ENCODE data around the gene CHN2. TPM values are rescaled to one million over a fixed set of nuclear protein-coding genes. Genes with fewer than 3 reads are reported as not detected.

The CHN2 gene
- total RNA-seq, 2 experiments from 2014 or later, result 1.7 to 1.8 TPM

- H3K27ac Mint-ChIP-seq, result no peak overlapping the region
- no peaks in the 10 kb centered on the region for H3K9me3 Mint-ChIP-seq
- no peaks in the 10 kb centered on the region for H3K27me3 Mint-ChIP-seq
- peaks cover 2% of the 10 kb centered on the region for H3K4me1 Mint-ChIP-seq (ENCODE audit: low read depth)
- TF ChIP-seq, protein P1, sequence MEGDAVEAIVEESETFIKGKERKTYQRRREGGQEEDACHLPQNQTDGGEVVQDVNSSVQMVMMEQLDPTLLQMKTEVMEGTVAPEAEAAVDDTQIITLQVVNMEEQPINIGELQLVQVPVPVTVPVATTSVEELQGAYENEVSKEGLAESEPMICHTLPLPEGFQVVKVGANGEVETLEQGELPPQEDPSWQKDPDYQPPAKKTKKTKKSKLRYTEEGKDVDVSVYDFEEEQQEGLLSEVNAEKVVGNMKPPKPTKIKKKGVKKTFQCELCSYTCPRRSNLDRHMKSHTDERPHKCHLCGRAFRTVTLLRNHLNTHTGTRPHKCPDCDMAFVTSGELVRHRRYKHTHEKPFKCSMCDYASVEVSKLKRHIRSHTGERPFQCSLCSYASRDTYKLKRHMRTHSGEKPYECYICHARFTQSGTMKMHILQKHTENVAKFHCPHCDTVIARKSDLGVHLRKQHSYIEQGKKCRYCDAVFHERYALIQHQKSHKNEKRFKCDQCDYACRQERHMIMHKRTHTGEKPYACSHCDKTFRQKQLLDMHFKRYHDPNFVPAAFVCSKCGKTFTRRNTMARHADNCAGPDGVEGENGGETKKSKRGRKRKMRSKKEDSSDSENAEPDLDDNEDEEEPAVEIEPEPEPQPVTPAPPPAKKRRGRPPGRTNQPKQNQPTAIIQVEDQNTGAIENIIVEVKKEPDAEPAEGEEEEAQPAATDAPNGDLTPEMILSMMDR (IDR thresholded peaks at IDR 0.05), result no peak
- POLR2A ChIA-PET, result no interaction called here
- no peak overlapping the region for H3K4me3 Mint-ChIP-seq
- ATAC-seq (no peak), DNase-seq (no peak)
- CTCF ChIA-PET, result no interaction called here
- no peaks in the 10 kb centered on the region for H3K36me3 Mint-ChIP-seq (ENCODE audit: low read depth)
- intact Hi-C loops (cut with micrococcal nuclease), result no loop called here
Observed at GRCh38 chr7:29485339-29486190, 291.0 kb downstream of the CHN2 start.

GRCh38 chr7:29486191-29486700 lies 291.7 kb downstream of the CHN2 start:
- H3K4me1 Mint-ChIP-seq (ENCODE audit: low read depth), result peaks cover 2% of the 10 kb centered on the region
- DNase-seq, result no peak
- no peaks in the 10 kb centered on the region for H3K27me3 Mint-ChIP-seq
- TF ChIP-seq, protein P1 (IDR thresholded peaks at IDR 0.05), result no peak
- intact Hi-C loops (cut with micrococcal nuclease), result no loop called here
- POLR2A ChIA-PET, result no interaction called here
- CTCF ChIA-PET, result no interaction called here
- H3K4me3 Mint-ChIP-seq, result no peak overlapping the region
- H3K27ac Mint-ChIP-seq, result no peak overlapping the region
- H3K9me3 Mint-ChIP-seq, result no peaks in the 10 kb centered on the region
- ATAC-seq, result no peak
- H3K36me3 Mint-ChIP-seq (ENCODE audit: low read depth), result no peaks in the 10 kb centered on the region

- intact Hi-C loops (cut with micrococcal nuclease), result no loop called here
- H3K4me1 Mint-ChIP-seq (ENCODE audit: low read depth), result peaks cover 2% of the 10 kb centered on the region
- ChIA-PET POLR2A (no interaction called here), CTCF (no interaction called here)
- ATAC-seq, result no peak
- H3K4me3 Mint-ChIP-seq, result no peak overlapping the region
- H3K36me3 Mint-ChIP-seq (ENCODE audit: low read depth), result no peaks in the 10 kb centered on the region
- no peaks in the 10 kb centered on the region for H3K9me3 Mint-ChIP-seq
- TF ChIP-seq, protein P1 (IDR thresholded peaks at IDR 0.05), result no peak
- no peak for DNase-seq
- no peak overlapping the region for H3K27ac Mint-ChIP-seq
- no peaks in the 10 kb centered on the region for H3K27me3 Mint-ChIP-seq
Observed at GRCh38 chr7:29487424-29487823, 292.8 kb downstream of the CHN2 start.

DNA sequence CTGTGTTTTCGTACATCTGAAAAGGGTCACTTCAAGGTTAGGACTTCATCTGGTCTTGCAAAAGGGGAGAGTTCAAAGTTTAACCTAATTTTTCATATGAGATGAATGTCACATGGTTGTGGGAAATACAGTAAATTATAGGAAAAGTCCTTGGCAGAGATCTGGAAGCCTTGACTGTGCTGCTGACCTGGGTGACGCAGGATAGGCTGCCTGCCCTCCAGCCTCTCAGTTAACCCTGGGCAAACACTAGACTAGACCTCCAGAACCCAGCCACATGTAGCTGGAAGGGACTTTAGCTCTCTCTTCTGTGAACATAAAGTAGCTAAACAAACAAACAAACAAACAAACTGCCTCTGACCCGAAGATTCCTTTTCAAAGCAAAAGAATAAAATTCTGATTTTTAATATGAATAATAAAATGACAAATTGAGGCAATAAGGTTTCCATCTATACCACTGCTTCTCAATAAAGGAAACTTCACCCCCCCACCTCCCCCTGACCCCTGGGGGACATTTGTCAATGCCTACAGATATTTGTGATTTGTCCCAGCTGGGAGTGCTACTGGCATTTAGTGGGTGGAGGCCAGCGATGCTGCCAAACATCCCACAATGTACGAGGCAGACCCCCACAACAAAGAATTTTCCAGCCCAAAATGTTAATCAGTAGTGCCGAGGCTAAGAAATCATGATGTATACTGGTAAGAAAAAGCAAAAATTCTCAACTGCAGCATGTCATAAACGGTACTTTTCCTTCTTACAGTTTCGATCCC lies 293.8 kb downstream of the CHN2 start:
- TF ChIP-seq, protein P1 (IDR thresholded peaks at IDR 0.05), result no peak
- DNase-seq (no peak), ATAC-seq (no peak)
- Mint-ChIP-seq H3K4me1 (ENCODE audit: low read depth) (peaks cover 2% of the 10 kb centered on the region), H3K4me3 (no peak overlapping the region), H3K27ac (no peak overlapping the region), H3K36me3 (ENCODE audit: low read depth) (no peaks in the 10 kb centered on the region), H3K27me3 (no peaks in the 10 kb centered on the region), H3K9me3 (no peaks in the 10 kb centered on the region)
- CTCF ChIA-PET, result interaction anchor here (0.7 kb wide), 1 partner anchor 59 kb away, joined by 3 read pairs; no protein-coding TSS in a partner anchor
- POLR2A ChIA-PET, result no interaction called here
- intact Hi-C loops (cut with micrococcal nuclease), result no loop called here

GRCh38 chr7:29488977-29489376 lies 294.4 kb downstream of the CHN2 start:
- TF ChIP-seq, protein P1 (IDR thresholded peaks at IDR 0.05), result no peak
- CTCF ChIA-PET, result no interaction called here
- ATAC-seq (no peak), DNase-seq (no peak)
- no peaks in the 10 kb centered on the region for H3K36me3 Mint-ChIP-seq (ENCODE audit: low read depth)
- POLR2A ChIA-PET, result no interaction called here
- H3K9me3 Mint-ChIP-seq, result no peaks in the 10 kb centered on the region
- H3K4me3 Mint-ChIP-seq, result no peak overlapping the region
- intact Hi-C loops (cut with micrococcal nuclease), result no loop called here
- H3K27ac Mint-ChIP-seq, result no peak overlapping the region
- H3K27me3 Mint-ChIP-seq, result no peaks in the 10 kb centered on the region
- H3K4me1 Mint-ChIP-seq (ENCODE audit: low read depth), result peaks cover 2% of the 10 kb centered on the region

Data from activated CD8-positive, alpha-beta T cell treated with anti-CD3 and anti-CD28 coated beads for 36 hours (primary cell).